ENCODE results near the gene GGPS1.

Gene GGPS1

DNA sequence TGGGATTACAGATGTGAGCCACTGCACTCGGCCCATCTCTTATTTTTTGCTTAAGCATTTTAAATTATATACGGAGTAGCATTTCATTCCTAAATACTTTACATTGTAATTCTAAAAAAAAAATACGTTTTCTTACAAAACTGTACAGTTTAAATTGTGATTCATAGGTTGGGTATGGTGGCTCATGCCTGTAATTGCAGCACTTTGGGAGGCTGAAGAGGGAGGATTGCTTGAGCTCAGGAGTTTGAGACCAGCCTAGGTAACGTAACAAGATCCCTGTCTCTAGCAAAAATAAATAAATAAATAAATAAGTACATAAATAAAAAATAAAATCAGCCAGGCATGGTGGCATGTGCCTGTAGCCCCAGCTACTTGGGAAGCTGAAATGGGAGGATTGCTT, 63.5 kb downstream of the GGPS1 start:
- no peak for DNase-seq (ENCODE audit: low read depth, low spot score)
- Histone ChIP-seq H3K9me3 (ENCODE audit: insufficient read depth, low read length) (peaks cover 15% of the 10 kb centered on the region; the same call in 1 of the 2 replicates), H3K27me3 (ENCODE audit: insufficient read depth, insufficient read length) (no peaks in the 10 kb centered on the region), H3K9ac (ENCODE audit: insufficient read length, low read depth) (no peak overlapping the region), H3K36me3 (ENCODE audit: insufficient read depth, insufficient read length, low read length) (peaks cover 7% of the 10 kb centered on the region), H3K4me1 (ENCODE audit: insufficient read depth, insufficient read length) (no peaks in the 10 kb centered on the region), H3K4me3 (ENCODE audit: insufficient read length, low read depth) (no peak overlapping the region)
- TF ChIP-seq ZNF274 (IDR thresholded peaks at IDR 0.05; ENCODE audit: low read depth, low read length) = no peak
- no peak for TF ChIP-seq SUZ12 (IDR thresholded peaks at IDR 0.05; ENCODE audit: extremely low read depth, insufficient read depth, insufficient read length)
- no peak for TF ChIP-seq YY1 (IDR thresholded peaks at IDR 0.05; ENCODE audit: insufficient read depth, insufficient read length)
